ENCODE results near the gene ELMO2.

The ELMO2 gene

DNA sequence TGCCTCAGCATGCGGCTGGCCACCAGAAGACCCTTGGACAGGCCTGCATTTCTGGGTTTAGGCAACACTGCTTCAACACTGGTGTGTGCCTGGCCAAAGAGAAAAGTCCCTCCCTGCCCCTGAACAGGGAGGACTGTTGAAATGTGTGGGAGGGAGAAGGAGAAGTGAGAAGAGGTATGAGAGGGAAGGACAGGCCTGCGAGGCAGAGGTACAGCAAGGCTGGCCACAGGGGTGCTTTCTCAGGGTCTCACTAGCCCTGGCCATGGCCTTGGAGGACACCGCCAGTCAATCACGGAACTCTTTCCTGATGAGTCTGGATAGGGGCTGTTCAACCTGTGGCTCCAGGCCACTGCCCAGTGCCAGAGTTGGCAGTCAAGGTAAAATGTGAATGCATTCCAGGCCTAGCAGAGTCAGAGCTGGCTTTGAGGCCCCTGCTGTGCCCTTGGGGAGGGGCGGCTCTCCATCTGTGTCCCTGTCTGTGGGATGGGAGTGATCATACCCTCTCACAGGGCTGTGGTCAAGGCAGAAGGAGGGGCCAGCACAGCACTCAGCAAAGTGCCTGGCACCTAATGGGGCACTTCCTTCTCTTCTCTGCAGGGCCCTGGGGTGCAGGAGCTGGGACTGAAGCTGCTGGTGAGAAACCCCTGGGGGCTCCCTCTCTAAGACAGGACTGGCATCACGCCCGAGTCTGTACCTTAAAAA, 54.9 kb downstream of the ELMO2 start:
- DNase-seq (ENCODE audit: low read depth in 2 of 2) = no peak

- no peak for DNase-seq (ENCODE audit: low read depth in 2 of 2)
Measured at GRCh38 chr20:46350986-46351267, 55.5 kb downstream of the ELMO2 start.

- no peak for DNase-seq (ENCODE audit: low read depth in 2 of 2)
Measured at GRCh38 chr20:46350201-46350985, 56.0 kb downstream of the ELMO2 start.

- no peak for DNase-seq (ENCODE audit: low read depth in 2 of 2)
Measured at GRCh38 chr20:46349742-46350056, 56.7 kb downstream of the ELMO2 start.

DNA sequence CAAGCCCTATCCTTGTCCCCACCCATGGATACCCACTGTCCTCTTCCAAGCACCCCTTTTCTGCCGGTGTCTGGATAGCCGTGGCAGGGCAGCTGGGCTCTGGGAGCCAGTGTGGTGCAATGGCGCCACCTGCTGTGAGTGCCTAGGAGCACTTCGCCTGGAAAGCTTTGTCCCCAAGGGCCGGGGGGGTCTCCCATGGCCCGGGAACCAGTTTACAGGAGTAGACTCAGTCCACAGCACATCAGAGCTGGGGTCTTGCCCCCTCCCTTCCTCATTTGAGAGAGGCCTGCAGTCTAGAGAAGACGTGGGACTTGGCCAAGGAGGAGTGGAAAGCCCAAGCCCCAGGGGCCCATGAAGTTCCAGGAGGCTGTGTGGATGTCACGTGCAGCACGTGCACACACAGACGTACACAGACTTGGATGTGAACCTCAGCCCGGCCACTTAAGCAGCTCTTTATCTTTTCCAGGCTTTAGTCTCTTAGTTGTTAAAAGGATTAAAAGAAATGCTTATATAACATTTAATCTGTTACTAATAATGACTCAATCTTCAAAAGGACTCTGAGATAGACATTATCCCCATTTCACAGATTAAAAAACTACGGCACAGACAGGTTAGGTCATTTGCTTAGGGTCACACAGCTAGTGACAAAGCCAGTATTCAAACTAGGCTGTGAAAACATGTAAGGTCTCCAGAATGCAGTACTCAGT, 57.2 kb downstream of the ELMO2 start:
- peak; percentile 27 to 30 for DNase-seq (ENCODE audit: low read depth in 2 of 2)

DNA sequence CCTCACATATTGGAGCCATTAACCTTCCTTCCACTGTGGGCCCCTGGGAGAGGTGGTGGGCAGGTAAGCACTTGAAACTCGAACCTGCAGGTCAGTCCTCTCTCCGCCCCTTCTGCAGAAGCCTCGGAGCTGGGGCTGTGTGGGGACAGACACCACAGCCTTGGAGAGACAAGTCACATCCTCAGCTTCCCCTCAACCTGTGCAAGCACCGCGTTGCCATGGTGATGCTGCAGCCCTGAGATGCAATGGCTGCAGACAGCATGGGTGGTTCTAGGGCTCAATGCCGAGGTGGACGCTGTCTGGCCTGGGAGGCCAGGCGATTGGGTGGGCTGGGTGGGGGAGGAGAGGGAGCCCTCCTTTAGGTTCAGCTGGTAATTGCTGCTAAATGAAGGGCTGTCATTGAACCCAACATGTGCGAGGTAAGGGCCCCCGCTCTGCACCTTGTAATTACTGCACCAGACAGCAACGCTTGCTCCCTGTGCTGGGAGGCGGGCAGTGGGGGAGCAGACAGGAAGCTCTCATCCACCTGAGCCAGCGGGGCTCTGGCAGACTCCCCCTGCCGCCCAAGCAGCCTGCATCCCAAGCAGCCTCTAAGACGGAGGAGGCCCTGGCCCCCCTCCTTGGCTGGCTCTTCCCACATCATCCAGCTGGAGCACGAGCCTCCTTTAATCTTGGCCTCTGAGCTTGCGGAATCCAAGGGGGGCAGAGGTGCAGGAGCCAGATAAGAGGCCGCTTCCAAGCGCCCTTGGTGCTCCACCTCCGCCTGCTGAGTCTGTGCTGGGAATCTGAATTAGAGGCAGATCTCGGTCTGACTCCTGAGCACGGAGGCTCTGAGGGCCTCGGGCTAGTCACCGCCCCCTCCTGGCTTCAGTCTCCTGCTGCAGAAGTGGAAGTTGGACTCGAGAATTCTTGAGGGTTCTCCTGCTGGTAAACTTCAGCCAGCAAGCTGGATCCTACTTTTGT, 58.3 kb downstream of the ELMO2 start:
- no peak for DNase-seq (ENCODE audit: low read depth in 2 of 2)

- no peak for DNase-seq (ENCODE audit: low read depth in 2 of 2)
Measured at GRCh38 chr20:46346770-46347169, 59.6 kb downstream of the ELMO2 start.

DNA sequence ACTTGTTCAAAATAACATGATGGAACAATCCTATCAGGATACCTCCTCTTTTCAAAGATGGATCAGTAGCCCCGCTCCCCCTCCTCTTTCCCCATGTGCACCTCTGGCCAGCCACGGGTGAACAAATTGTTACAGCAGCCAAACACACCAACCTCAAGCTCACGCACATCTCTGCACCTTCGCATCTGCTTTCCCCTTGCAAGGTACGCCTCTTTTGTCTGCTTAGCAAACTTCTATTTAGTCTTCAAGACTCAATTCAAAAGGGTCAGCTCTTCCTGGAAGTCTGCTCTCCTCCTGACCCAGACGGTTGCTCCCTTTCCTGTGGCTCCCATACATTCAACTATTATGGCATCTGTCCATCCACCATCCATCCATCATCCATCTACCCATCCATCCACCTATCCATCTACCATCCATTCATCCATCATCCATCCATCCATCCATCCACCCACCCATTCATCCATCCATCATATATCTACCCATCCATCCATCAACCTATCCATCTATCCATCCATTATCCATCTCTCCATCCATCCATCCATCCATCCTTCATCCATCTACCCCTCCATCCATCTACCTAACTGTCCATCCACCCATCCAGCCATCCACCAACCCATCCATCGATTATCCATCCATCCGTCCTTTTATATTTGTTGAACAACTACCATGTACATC, 61.8 kb downstream of the ELMO2 start:
- DNase-seq (ENCODE audit: low read depth in 2 of 2) = no peak

GRCh38 chr20:46343975-46344357, 62.4 kb downstream of the ELMO2 start:
- no peak for DNase-seq (ENCODE audit: low read depth in 2 of 2)

- DNase-seq (ENCODE audit: low read depth in 2 of 2) = no peak
Measured at GRCh38 chr20:46343348-46343974, 63.0 kb downstream of the ELMO2 start.

DNA sequence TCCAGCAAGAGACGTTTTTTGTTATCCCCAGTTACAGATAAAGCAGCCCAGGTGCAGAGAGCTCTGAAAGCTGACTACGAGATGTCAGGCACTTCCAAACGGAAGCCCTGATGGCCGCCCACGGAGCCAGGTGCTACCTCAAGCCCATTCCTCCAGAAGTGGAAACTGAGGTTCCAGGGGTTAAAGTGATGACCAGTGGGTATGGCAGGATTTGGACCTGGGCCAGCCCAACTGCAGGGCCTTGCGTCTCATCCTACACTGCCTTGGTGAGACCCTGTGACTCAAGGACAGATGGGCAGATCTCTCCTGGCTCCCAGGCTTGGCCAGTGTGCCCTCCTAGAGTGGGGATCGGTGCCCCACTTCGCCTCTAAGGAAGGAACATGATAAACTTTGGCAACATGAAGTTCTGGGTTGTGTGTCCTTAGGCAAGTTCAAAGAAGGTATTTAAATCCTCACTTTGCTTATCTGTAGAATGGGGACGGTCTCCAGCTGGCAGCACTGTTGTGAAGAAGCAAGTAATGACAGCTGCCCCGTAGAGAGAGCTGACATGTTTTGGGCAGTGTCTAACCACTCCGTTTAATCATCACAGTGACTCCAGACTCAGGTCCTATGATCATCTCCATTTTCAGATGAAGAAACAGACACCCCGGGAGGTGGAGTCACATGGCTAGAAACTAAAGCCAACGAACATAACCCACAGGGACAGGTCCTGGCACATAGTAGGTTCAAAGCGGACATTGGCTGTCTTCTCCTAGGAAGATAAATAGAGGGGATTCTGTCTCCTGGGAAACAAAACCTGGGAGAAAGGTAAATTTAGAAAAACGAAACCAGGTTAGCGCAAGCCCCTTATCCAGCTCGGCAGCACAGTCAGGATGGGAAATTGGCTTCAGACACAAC, 63.7 kb downstream of the ELMO2 start:
- no peak for DNase-seq (ENCODE audit: low read depth in 2 of 2)

GRCh38 chr20:46342010-46342378, 64.4 kb downstream of the ELMO2 start:
- DNase-seq (ENCODE audit: low read depth in 2 of 2) = no peak

GRCh38 chr20:46341074-46342009, 65.1 kb downstream of the ELMO2 start:
- no peak for DNase-seq (ENCODE audit: low read depth in 2 of 2)

DNA sequence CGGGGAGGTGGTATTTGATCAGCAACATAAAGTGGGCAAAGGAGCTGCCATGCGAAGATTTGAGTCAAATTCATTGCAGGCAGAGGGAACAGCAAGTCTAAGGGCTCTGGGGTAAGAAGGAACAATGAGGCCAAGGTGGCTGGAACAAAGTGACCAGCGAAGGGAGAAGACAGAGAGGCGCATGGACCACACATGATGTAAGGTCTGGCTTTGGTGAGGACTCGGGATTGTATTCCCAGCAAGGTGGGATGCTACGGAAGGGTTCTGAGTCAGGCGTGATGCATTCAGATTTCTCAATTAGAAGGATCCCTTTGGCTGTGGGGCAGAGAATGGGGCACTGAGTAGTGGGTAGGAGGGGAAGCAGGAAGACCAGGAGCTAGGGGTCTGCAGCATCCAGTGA, 67.4 kb downstream of the ELMO2 start:
- DNase-seq (ENCODE audit: low read depth in 2 of 2) = no peak

DNA sequence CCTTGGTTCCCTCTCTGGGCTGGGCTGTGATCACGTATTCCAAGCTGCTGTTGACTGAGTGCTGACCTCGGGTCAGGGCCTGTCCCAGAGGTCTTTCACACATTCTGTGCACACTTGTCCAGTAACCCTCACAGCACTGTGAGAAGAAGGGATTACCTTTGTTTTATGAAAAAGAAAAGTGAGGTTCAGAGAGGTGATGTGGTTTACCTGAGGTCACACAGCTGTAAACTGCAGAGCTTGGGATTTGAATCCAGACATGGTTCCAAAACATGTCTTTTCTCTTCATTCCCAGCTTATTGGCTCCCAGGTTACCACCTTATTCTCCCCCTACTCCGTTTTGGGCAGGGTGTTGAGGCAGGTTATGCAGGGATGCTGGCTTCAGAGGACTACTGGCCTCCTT, 69.7 kb downstream of the ELMO2 start:
- no peak for DNase-seq (ENCODE audit: low read depth in 2 of 2)

- no peak for DNase-seq (ENCODE audit: low read depth in 2 of 2)
Measured at GRCh38 chr20:46334303-46334904, 72.0 kb downstream of the ELMO2 start.

- DNase-seq (ENCODE audit: low read depth in 2 of 2) = no peak
Measured at GRCh38 chr20:46333161-46333991, 73.0 kb downstream of the ELMO2 start.
